Rectal smooth muscle tissue (tissue), 1 donor: ENCODE results near the gene JMJD6.
"Not testable (repeated sequence)": the region's sequence is repeated elsewhere in the genome, so short reads cannot be mapped to it uniquely, and the experiment has no call there.

Experiments used
- H3K27ac ChIP-seq: one replicate; pipeline ENCODE4 v1.7.0; 2013; ENCODE audit warnings: low read depth, low read length, inconsistent platforms
- H3K27me3 ChIP-seq: one replicate; pipeline ENCODE4 v1.7.0; 2013; ENCODE audit warnings: low read length; ENCODE audit not compliant: control insufficient read depth, insufficient read depth
- H3K36me3 ChIP-seq: one replicate; pipeline ENCODE4 v1.7.0; 2013; ENCODE audit warnings: low read length; ENCODE audit not compliant: control insufficient read depth, insufficient read depth
- H3K4me1 ChIP-seq: one replicate; pipeline ENCODE4 v1.7.0; 2013; ENCODE audit warnings: low read length; ENCODE audit not compliant: control insufficient read depth, insufficient read depth
- H3K4me3 ChIP-seq: one replicate; pipeline ENCODE4 v1.7.0; 2013; ENCODE audit warnings: low read length
- H3K9ac ChIP-seq: one replicate; pipeline ENCODE4 v1.7.0; 2013; ENCODE audit warnings: low read length

Gene JMJD6

GRCh38 chr17:76744747-76745146 is 18.3 kb upstream of the JMJD6 start:
- Histone ChIP-seq H3K27me3 (no peaks in the 10 kb centered on the region), H3K27ac (no peak overlapping the region), H3K4me1 (peaks cover 9% of the 10 kb centered on the region), H3K4me3 (no peak overlapping the region), H3K9ac (no peak overlapping the region), H3K36me3 (peaks cover 23% of the 10 kb centered on the region)

GRCh38 chr17:76742958-76743357 is 16.6 kb upstream of the JMJD6 start:
- H3K27me3 ChIP-seq, result no peaks in the 10 kb centered on the region
- no peak overlapping the region for H3K4me3 ChIP-seq
- H3K27ac ChIP-seq, result no peak overlapping the region
- H3K36me3 ChIP-seq, result peaks cover 23% of the 10 kb centered on the region
- no peak overlapping the region for H3K9ac ChIP-seq
- H3K4me1 ChIP-seq, result peaks cover 26% of the 10 kb centered on the region

- Histone ChIP-seq H3K4me3 (no peak overlapping the region), H3K27me3 (no peaks in the 10 kb centered on the region), H3K36me3 (peaks cover 22% of the 10 kb centered on the region), H3K9ac (no peak overlapping the region), H3K4me1 (peaks cover 31% of the 10 kb centered on the region), H3K27ac (peak overlapping the region; percentile 52)
Observed at GRCh38 chr17:76740329-76741118, 14.1 kb upstream of the JMJD6 start.

- H3K9ac ChIP-seq, H3K4me3 ChIP-seq, H3K27me3 ChIP-seq: not testable (repeated sequence)
- H3K36me3 ChIP-seq, result peaks cover 16% of the 10 kb centered on the region
- H3K4me1 ChIP-seq, result peaks cover 40% of the 10 kb centered on the region
- peak overlapping the region; percentile 52 for H3K27ac ChIP-seq
Observed at GRCh38 chr17:76739568-76740115, 13.2 kb upstream of the JMJD6 start.

GRCh38 chr17:76738468-76738850 is 12.1 kb upstream of the JMJD6 start:
- peak overlapping the region; percentile 96 for H3K4me3 ChIP-seq
- H3K36me3 ChIP-seq, result peaks cover 18% of the 10 kb centered on the region
- no peaks in the 10 kb centered on the region for H3K27me3 ChIP-seq
- H3K9ac ChIP-seq, result peak overlapping the region; percentile 94
- peaks cover 48% of the 10 kb centered on the region for H3K4me1 ChIP-seq
- H3K27ac ChIP-seq, result peak overlapping the region; percentile 98

- Histone ChIP-seq H3K4me1 (peaks cover 51% of the 10 kb centered on the region), H3K27me3 (no peaks in the 10 kb centered on the region), H3K27ac (peak within 1 kb of the TSS; percentile 99), H3K36me3 (peaks cover 24% of the 10 kb centered on the region), H3K4me3 (peak within 1 kb of the TSS; percentile 99), H3K9ac (peak within 1 kb of the TSS; percentile 99)
Observed at GRCh38 chr17:76737676-76738467, 11.5 kb upstream of the JMJD6 start, which contains the start of gene MFSD11. TSS of gene MFSD11 (plus strand) at chr17:76738119. CDS start at chr17:76738353, 234 bp downstream.

- Histone ChIP-seq H3K36me3 (peaks cover 24% of the 10 kb centered on the region), H3K9ac (peak within 1 kb of the TSS; percentile 99), H3K27ac (peak within 1 kb of the TSS; percentile 99), H3K4me3 (peak within 1 kb of the TSS; percentile 99), H3K4me1 (peaks cover 51% of the 10 kb centered on the region), H3K27me3 (no peaks in the 10 kb centered on the region)
Observed at GRCh38 chr17:76737082-76737675, 10.8 kb upstream of the JMJD6 start, which contains the start of gene SRSF2. TSS of gene SRSF2 (minus strand) at chr17:76737331. CDS start at chr17:76737160, 171 bp downstream.

- Histone ChIP-seq H3K36me3 (peaks cover 25% of the 10 kb centered on the region), H3K27me3 (no peaks in the 10 kb centered on the region), H3K27ac (peak overlapping the region; percentile 99), H3K9ac (peak overlapping the region; percentile 99), H3K4me1 (peaks cover 54% of the 10 kb centered on the region), H3K4me3 (peak overlapping the region; percentile 99)
Observed at GRCh38 chr17:76736349-76737081, 10.1 kb upstream of the JMJD6 start.

GRCh38 chr17:76735586-76736348 is 9.4 kb upstream of the JMJD6 start:
- Histone ChIP-seq H3K9ac (peak overlapping the region; percentile 95), H3K27ac (peak overlapping the region; percentile 99), H3K36me3 (peaks cover 25% of the 10 kb centered on the region), H3K4me1 (peaks cover 54% of the 10 kb centered on the region), H3K4me3 (peak overlapping the region; percentile 99), H3K27me3 (no peaks in the 10 kb centered on the region)

- H3K36me3 ChIP-seq, result peaks cover 28% of the 10 kb centered on the region
- peak overlapping the region; percentile 99 for H3K4me3 ChIP-seq
- H3K4me1 ChIP-seq, result peaks cover 46% of the 10 kb centered on the region
- no peak overlapping the region for H3K27ac ChIP-seq
- no peak overlapping the region for H3K9ac ChIP-seq
- no peaks in the 10 kb centered on the region for H3K27me3 ChIP-seq
Observed at GRCh38 chr17:76735006-76735405, 8.6 kb upstream of the JMJD6 start.
